Gastroesophageal sphincter (tissue), 4 donors: Measurements from ENCODE around the gene PTHLH. TPM values are rescaled to one million over a fixed set of nuclear protein-coding genes. Genes with fewer than 3 reads are reported as not detected.

Experiments used
- ATAC-seq: fragments of 150-250 bp; one replicate; pipeline ENCODE4 v1.9.1; 2016; ENCODE audit warnings: mild to moderate bottlenecking, moderate library complexity
- H3K27ac ChIP-seq, 4 donors: fragments of 200-600 bp; sonication (generic) in 3 of 4; 1 replicate in 3 of 4; 2 replicates in 1 of 4; pipeline ENCODE4 v1.5.1; 2016 to 2019
- H3K27me3 ChIP-seq: fragments of 200-600 bp; sonication (generic); one replicate; pipeline ENCODE4 v1.5.1; 2019
- H3K36me3 ChIP-seq, 2 donors: fragments of 200-600 bp; sonication (generic); one replicate each; pipeline ENCODE4 v1.5.1; 2019; ENCODE audit warnings: control low read depth in 1 of 2
- H3K4me1 ChIP-seq, 3 donors: fragments of 200-600 bp; sonication (generic); 1 replicate in 2 of 3; 2 replicates in 1 of 3; pipeline ENCODE4 v1.5.1; 2016 to 2019; ENCODE audit warnings: control low read depth in 2 of 3
- H3K4me3 ChIP-seq, 2 donors: fragments of 200-600 bp; sonication (generic); one replicate each; pipeline ENCODE4 v1.5.1; 2019; ENCODE audit warnings: mild to moderate bottlenecking in 1 of 2, moderate library complexity in 1 of 2
- H3K9me3 ChIP-seq, 3 donors: fragments of 200-600 bp; sonication (generic); one replicate each; pipeline ENCODE4 v1.5.1; 2017 to 2019; ENCODE audit warnings: control low read depth in 2 of 3
- CTCF ChIP-seq, 4 experiments: fragments of 200-600 bp in 2 of 4; fragments of 450-650 bp in 2 of 4; sonication (generic) in 1 of 4; IDR thresholded peaks; one replicate each; pipeline ENCODE4 v1.5.1; 2017 to 2019; ENCODE audit warnings: antibody characterized with exemption in 4 of 4, mild to moderate bottlenecking in 2 of 4, moderate library complexity in 2 of 4
- EP300 ChIP-seq: sonication (generic); formaldehyde crosslinking; IDR thresholded peaks from one replicate; pipeline ENCODE4 v1.6.1; 2017; ENCODE audit warnings: antibody characterized with exemption, mild to moderate bottlenecking
- POLR2A ChIP-seq, 2 donors: fragments of 450-650 bp; IDR thresholded peaks; one replicate each; pipeline ENCODE4 v1.6.1; 2017; ENCODE audit warnings: antibody characterized with exemption in 2 of 2, mild to moderate bottlenecking in 2 of 2, moderate library complexity in 1 of 2
- POLR2AphosphoS5 ChIP-seq: sonication (generic); formaldehyde crosslinking; IDR thresholded peaks from one replicate; pipeline ENCODE4 v1.6.1; 2017; ENCODE audit warnings: antibody characterized with exemption
- WGBS, 2 donors: methylation state at CpG; one replicate each; pipeline ENCODE4 v1.1.5; 2018; ENCODE audit warnings: low coverage in 1 of 2; 5-methylcytosine and 5-hydroxymethylcytosine counted together
- total RNA-seq, 4 donors: library from RNA; depleted of rRNA; stranded (reverse); fragments of >200 nt; gene quantifications; one replicate each; pipeline ENCODE4 v1.1.0, GENCODE V29; 2016

The PTHLH gene
- total RNA-seq, 4 donors from 2014 or later: 0.47 to 3.3 (median 1.9) TPM

- no peak for ATAC-seq
Measured at GRCh38 chr12:27987331-27987730, 14.8 kb upstream of the PTHLH start.

GRCh38 chr12:27984275-27984674 is 11.7 kb upstream of the PTHLH start:
- Histone ChIP-seq H3K36me3 (no peaks in the 10 kb centered on the region), H3K4me3 (no peak overlapping the region), H3K4me1 (no peaks in the 10 kb centered on the region), H3K27me3 (no peaks in the 10 kb centered on the region), H3K9me3 (no peaks in the 10 kb centered on the region), H3K27ac (no peak overlapping the region)
- 50 to 86% methylated on average over 1 to 2 of the region's 2 CpGs for WGBS, 2 donors
- TF ChIP-seq EP300 (no peak), POLR2AphosphoS5 (no peak), CTCF (IDR thresholded peaks at IDR 0.05) (no peak), POLR2A (IDR thresholded peaks at IDR 0.05) (no peak)
- ATAC-seq: no peak

More at GRCh38 chr12:27987331-27987730, 14.8 kb upstream of the PTHLH start:
- Histone ChIP-seq H3K4me1 (no peaks in the 10 kb centered on the region), H3K27ac (no peak overlapping the region), H3K9me3 (no peaks in the 10 kb centered on the region), H3K4me3 (no peak overlapping the region), H3K27me3 (no peaks in the 10 kb centered on the region), H3K36me3 (no peaks in the 10 kb centered on the region)
- 64 to 74% methylated on average over 3 to 5 of the region's 5 CpGs for WGBS, 2 donors
- no peak for TF ChIP-seq CTCF (IDR thresholded peaks at IDR 0.05)
- TF ChIP-seq POLR2A (IDR thresholded peaks at IDR 0.05): no peak
- no peak for TF ChIP-seq EP300
- TF ChIP-seq POLR2AphosphoS5: no peak

- Histone ChIP-seq H3K4me1 (no peaks in the 10 kb centered on the region), H3K4me3 (no peak overlapping the region), H3K9me3 (no peaks in the 10 kb centered on the region), H3K27ac (no peak overlapping the region), H3K27me3 (peaks cover under 1% of the 10 kb centered on the region), H3K36me3 (no peaks in the 10 kb centered on the region)
- ATAC-seq: no peak
- no peak for TF ChIP-seq POLR2A (IDR thresholded peaks at IDR 0.05)
- TF ChIP-seq POLR2AphosphoS5: no peak
- TF ChIP-seq CTCF (IDR thresholded peaks at IDR 0.05): no peak
- TF ChIP-seq EP300: no peak
- 45 to 75% methylated on average over 2 to 4 of the region's 4 CpGs for WGBS, 2 donors
Measured at GRCh38 chr12:27982951-27983350, 10.4 kb upstream of the PTHLH start.

GRCh38 chr12:27982385-27982784 is 9.9 kb upstream of the PTHLH start:
- WGBS, 2 donors: 32 to 43% methylated on average over 2 of the region's 2 CpGs
- Histone ChIP-seq H3K4me3 (no peak overlapping the region), H3K27me3 (peaks cover 6% of the 10 kb centered on the region), H3K36me3 (no peaks in the 10 kb centered on the region), H3K9me3 (no peaks in the 10 kb centered on the region), H3K27ac (no peak overlapping the region), H3K4me1 (no peaks in the 10 kb centered on the region)
- ATAC-seq: no peak
- TF ChIP-seq POLR2A (IDR thresholded peaks at IDR 0.05): no peak
- no peak for TF ChIP-seq CTCF (IDR thresholded peaks at IDR 0.05)
- TF ChIP-seq POLR2AphosphoS5: no peak
- no peak for TF ChIP-seq EP300

- no peak for ATAC-seq
- 83 to 85% methylated on average over 2 of the region's 2 CpGs for WGBS, 2 donors
- TF ChIP-seq CTCF (IDR thresholded peaks at IDR 0.05) (no peak), POLR2AphosphoS5 (no peak), EP300 (no peak), POLR2A (IDR thresholded peaks at IDR 0.05) (no peak)
Measured at GRCh38 chr12:27981874-27982273, 9.3 kb upstream of the PTHLH start.

More at GRCh38 chr12:27981874-27982273, 9.3 kb upstream of the PTHLH start:
- H3K4me1 ChIP-seq: no peaks in the 10 kb centered on the region
- H3K4me3 ChIP-seq: no peak overlapping the region
- no peaks in the 10 kb centered on the region for H3K36me3 ChIP-seq
- no peaks in the 10 kb centered on the region for H3K9me3 ChIP-seq
- peaks cover 11% of the 10 kb centered on the region for H3K27me3 ChIP-seq
- H3K27ac ChIP-seq: no peak overlapping the region
